Measurements from ENCODE around the gene P2RX1. TPM values are rescaled to one million over a fixed set of nuclear protein-coding genes. Genes with fewer than 3 reads are reported as not detected.

The P2RX1 gene
- total and polyA plus RNA-seq, 8 donors = 1.7 to 12.1 (median 2.3) TPM

GRCh38 chr17:3866276-3866675, 50.0 kb downstream of the P2RX1 start:
- Histone ChIP-seq H3K36me3 (peaks cover 0 to 30% of the 10 kb centered on the region in 2 donors), H3K4me1 (no peaks in the 10 kb centered on the region), H3K4me3 (no peak overlapping the region), H3K27ac (no peak overlapping the region), H3K9me3 (no peaks in the 10 kb centered on the region), H3K27me3 (no peaks in the 10 kb centered on the region)
- no peak for ATAC-seq
- no peak for DNase-seq
- intact Hi-C loops (cut with DNase I) = no loop called here
- TF ChIP-seq, protein P1, sequence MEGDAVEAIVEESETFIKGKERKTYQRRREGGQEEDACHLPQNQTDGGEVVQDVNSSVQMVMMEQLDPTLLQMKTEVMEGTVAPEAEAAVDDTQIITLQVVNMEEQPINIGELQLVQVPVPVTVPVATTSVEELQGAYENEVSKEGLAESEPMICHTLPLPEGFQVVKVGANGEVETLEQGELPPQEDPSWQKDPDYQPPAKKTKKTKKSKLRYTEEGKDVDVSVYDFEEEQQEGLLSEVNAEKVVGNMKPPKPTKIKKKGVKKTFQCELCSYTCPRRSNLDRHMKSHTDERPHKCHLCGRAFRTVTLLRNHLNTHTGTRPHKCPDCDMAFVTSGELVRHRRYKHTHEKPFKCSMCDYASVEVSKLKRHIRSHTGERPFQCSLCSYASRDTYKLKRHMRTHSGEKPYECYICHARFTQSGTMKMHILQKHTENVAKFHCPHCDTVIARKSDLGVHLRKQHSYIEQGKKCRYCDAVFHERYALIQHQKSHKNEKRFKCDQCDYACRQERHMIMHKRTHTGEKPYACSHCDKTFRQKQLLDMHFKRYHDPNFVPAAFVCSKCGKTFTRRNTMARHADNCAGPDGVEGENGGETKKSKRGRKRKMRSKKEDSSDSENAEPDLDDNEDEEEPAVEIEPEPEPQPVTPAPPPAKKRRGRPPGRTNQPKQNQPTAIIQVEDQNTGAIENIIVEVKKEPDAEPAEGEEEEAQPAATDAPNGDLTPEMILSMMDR (IDR thresholded peaks at IDR 0.05) = no peak

DNA sequence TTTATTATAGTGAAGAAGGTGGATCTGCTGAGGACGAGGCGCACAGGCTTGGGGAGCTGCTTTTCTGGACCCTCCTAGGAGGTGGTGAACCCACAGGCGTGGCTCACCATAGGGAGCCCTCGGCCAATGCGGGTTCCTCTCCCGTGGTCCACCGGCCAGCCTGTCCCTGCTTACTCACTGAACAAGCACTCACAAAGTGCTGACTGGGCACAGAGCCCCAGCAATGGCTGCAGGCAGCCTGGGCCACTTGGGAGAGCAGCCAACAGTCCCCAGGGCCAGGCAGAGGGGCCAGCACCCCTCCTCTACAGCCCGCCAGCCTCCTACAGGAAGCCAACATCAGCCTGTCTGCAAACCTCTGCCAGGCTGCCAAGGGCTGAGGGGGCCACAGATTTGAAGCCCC, 51.1 kb downstream of the P2RX1 start:
- Histone ChIP-seq H3K36me3 (peaks cover 0 to 40% of the 10 kb centered on the region in 2 donors), H3K4me3 (no peak overlapping the region), H3K9me3 (no peaks in the 10 kb centered on the region), H3K27me3 (no peaks in the 10 kb centered on the region), H3K4me1 (no peaks in the 10 kb centered on the region), H3K27ac (no peak overlapping the region)
- intact Hi-C loops (cut with DNase I) = no loop called here
- peak; percentile 84 for ATAC-seq
- peak in 2 of 4 donors; percentile 66 to 87 for DNase-seq
- TF ChIP-seq, protein P1 (IDR thresholded peaks at IDR 0.05) = no peak

GRCh38 chr17:3864534-3864933, 51.7 kb downstream of the P2RX1 start:
- ATAC-seq (no peak), DNase-seq (no peak)
- Histone ChIP-seq H3K4me3 (no peak overlapping the region), H3K4me1 (no peaks in the 10 kb centered on the region), H3K27ac (no peak overlapping the region), H3K36me3 (peaks cover 0 to 35% of the 10 kb centered on the region in 2 donors), H3K27me3 (no peaks in the 10 kb centered on the region), H3K9me3 (no peaks in the 10 kb centered on the region)
- TF ChIP-seq, protein P1 (IDR thresholded peaks at IDR 0.05) = no peak
- intact Hi-C loops (cut with DNase I) = no loop called here

- no peaks in the 10 kb centered on the region for H3K9me3 ChIP-seq
- peaks cover 0 to 24% of the 10 kb centered on the region in 2 donors for H3K36me3 ChIP-seq
- no peaks in the 10 kb centered on the region for H3K27me3 ChIP-seq
- TF ChIP-seq, protein P1 (IDR thresholded peaks at IDR 0.05) = no peak
- H3K4me1 ChIP-seq = no peaks in the 10 kb centered on the region
- H3K27ac ChIP-seq = no peak overlapping the region
- no peak overlapping the region for H3K4me3 ChIP-seq
- ATAC-seq (no peak), DNase-seq (no peak)
- intact Hi-C loops (cut with DNase I) = no loop called here
Observed at GRCh38 chr17:3861761-3862681, 54.2 kb downstream of the P2RX1 start.

DNA sequence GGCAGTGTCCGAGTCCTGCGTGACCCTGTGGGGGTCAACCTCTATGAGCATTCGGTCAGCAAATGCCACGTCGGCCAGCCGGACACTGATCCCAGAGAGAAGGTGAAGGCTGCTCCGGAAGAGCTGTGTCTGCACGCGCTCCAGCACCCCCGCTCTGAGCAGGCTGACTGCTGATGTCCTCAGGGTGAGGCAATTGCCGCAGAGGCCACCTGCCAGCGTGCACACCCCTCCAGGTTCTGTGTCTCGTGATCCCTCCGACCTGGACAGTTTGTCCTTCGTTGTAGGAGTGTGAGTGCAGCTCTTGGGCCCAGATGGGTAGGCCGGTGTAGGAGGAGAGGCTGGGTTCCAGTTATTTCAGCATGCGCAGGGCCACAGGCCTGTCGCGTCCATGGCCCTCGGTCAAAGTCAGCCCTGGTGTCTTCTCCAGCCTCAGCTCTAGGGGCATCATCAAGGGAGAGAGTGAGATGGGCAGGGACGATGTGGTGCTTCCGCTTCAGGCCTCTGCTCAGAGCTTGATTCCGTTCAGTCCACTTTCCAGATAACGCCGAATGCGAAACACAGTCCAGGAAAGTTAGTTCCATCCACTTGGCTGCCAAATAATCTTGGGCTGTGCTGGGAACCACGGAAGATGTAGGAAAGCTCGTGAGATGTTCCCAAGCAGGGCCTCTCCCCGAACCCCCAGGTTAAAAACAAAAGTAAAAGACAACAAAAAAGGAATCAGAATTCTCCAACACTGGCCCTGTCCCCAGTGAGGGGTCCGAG, 55.1 kb downstream of the P2RX1 start:
- Histone ChIP-seq H3K36me3 (peaks cover 0 to 24% of the 10 kb centered on the region in 2 donors), H3K27ac (no peak overlapping the region), H3K27me3 (no peaks in the 10 kb centered on the region), H3K9me3 (no peaks in the 10 kb centered on the region), H3K4me1 (no peaks in the 10 kb centered on the region), H3K4me3 (no peak overlapping the region)
- no peak for ATAC-seq
- no peak for DNase-seq
- TF ChIP-seq, protein P1 (IDR thresholded peaks at IDR 0.05) = no peak
- intact Hi-C loops (cut with DNase I) = no loop called here

Measured in left lung (tissue), 10 donors.